Activated CD4-positive, alpha-beta T cell treated with anti-CD3 and anti-CD28 coated beads for 1 hour (primary cell): ENCODE measurements around the gene CCR4.
"Not testable (repeated sequence)": the region's sequence is repeated elsewhere in the genome, so short reads cannot be mapped to it uniquely, and the experiment has no call there.

Experiments used
- DNase-seq: peaks from one replicate; pipeline ENCODE4 v3.0.0-alpha.2; 2020

Gene CCR4

GRCh38 chr3:32952369-32953077 lies 1.1 kb downstream of the CCR4 start:
- DNase-seq: no peak

- no peak for DNase-seq
Measured at GRCh38 chr3:32954506-32954905, 3.1 kb downstream of the CCR4 start.

- no peak for DNase-seq
Measured at GRCh38 chr3:32956750-32957570, 5.5 kb downstream of the CCR4 start.

GRCh38 chr3:32958509-32958908 lies 7.1 kb downstream of the CCR4 start:
- no peak for DNase-seq

GRCh38 chr3:32959371-32959770 lies 7.9 kb downstream of the CCR4 start:
- no peak for DNase-seq

GRCh38 chr3:32960404-32961170 lies 9.1 kb downstream of the CCR4 start:
- DNase-seq: no peak

GRCh38 chr3:32961189-32961715 lies 9.8 kb downstream of the CCR4 start:
- no peak for DNase-seq

- no peak for DNase-seq
Measured at GRCh38 chr3:32963871-32964270, 12.4 kb downstream of the CCR4 start.

- not testable (repeated sequence) for DNase-seq
Measured at GRCh38 chr3:32964781-32965180, 13.3 kb downstream of the CCR4 start.

GRCh38 chr3:32965617-32966213 lies 14.3 kb downstream of the CCR4 start:
- DNase-seq: not testable (repeated sequence)

GRCh38 chr3:32966627-32967026 lies 15.2 kb downstream of the CCR4 start:
- not testable (repeated sequence) for DNase-seq

- no peak for DNase-seq
Measured at GRCh38 chr3:32968166-32968919, 16.9 kb downstream of the CCR4 start.

GRCh38 chr3:32968920-32969389 lies 17.5 kb downstream of the CCR4 start:
- no peak for DNase-seq

- no peak for DNase-seq
Measured at GRCh38 chr3:32969656-32970055, 18.2 kb downstream of the CCR4 start.

GRCh38 chr3:32971291-32971690 lies 19.8 kb downstream of the CCR4 start:
- DNase-seq: not testable (repeated sequence)

GRCh38 chr3:32972482-32973146 lies 21.2 kb downstream of the CCR4 start:
- DNase-seq: no peak

GRCh38 chr3:32973982-32974381 lies 22.5 kb downstream of the CCR4 start:
- DNase-seq: no peak

GRCh38 chr3:32975891-32976595 lies 24.6 kb downstream of the CCR4 start:
- no peak for DNase-seq

- no peak for DNase-seq
Measured at GRCh38 chr3:32977861-32978260, 26.4 kb downstream of the CCR4 start.

GRCh38 chr3:32978331-32978730 lies 26.9 kb downstream of the CCR4 start:
- DNase-seq: no peak

GRCh38 chr3:32983124-32983523 lies 31.7 kb downstream of the CCR4 start:
- DNase-seq: no peak
